ENCODE data around the gene AGPAT3. TPM values are rescaled to one million over a fixed set of nuclear protein-coding genes. Genes with fewer than 3 reads are reported as not detected.

The AGPAT3 gene
- total RNA-seq, 1 experiment from 2014 or later = 58.3 TPM

GRCh38 chr21:43832158-43832550 is 32.9 kb upstream of the AGPAT3 start:
- Mint-ChIP-seq H3K9me3 (ENCODE audit: unreplicated experiment) (no peaks in the 10 kb centered on the region), H3K27ac (ENCODE audit: low read depth, unreplicated experiment) (no peak overlapping the region), H3K4me3 (ENCODE audit: unreplicated experiment) (no peak overlapping the region), H3K36me3 (ENCODE audit: insufficient read depth, unreplicated experiment) (no peaks in the 10 kb centered on the region), H3K27me3 (ENCODE audit: insufficient read depth, unreplicated experiment) (peaks cover 31% of the 10 kb centered on the region), H3K4me1 (ENCODE audit: insufficient read depth, unreplicated experiment) (peaks cover under 1% of the 10 kb centered on the region)
- intact Hi-C loops (cut with micrococcal nuclease) = no loop called here
- ChIA-PET POLR2A (no interaction called here), CTCF (no interaction called here)
- DNase-seq (ENCODE audit: unreplicated experiment) = no peak
- TF ChIP-seq, protein P1, sequence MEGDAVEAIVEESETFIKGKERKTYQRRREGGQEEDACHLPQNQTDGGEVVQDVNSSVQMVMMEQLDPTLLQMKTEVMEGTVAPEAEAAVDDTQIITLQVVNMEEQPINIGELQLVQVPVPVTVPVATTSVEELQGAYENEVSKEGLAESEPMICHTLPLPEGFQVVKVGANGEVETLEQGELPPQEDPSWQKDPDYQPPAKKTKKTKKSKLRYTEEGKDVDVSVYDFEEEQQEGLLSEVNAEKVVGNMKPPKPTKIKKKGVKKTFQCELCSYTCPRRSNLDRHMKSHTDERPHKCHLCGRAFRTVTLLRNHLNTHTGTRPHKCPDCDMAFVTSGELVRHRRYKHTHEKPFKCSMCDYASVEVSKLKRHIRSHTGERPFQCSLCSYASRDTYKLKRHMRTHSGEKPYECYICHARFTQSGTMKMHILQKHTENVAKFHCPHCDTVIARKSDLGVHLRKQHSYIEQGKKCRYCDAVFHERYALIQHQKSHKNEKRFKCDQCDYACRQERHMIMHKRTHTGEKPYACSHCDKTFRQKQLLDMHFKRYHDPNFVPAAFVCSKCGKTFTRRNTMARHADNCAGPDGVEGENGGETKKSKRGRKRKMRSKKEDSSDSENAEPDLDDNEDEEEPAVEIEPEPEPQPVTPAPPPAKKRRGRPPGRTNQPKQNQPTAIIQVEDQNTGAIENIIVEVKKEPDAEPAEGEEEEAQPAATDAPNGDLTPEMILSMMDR (IDR thresholded peaks at IDR 0.05; ENCODE audit: unreplicated experiment) = no peak
- BruUV-seq (replicated peaks) = no TSS peak

- Mint-ChIP-seq H3K4me3 (ENCODE audit: unreplicated experiment) (no peak overlapping the region), H3K27me3 (ENCODE audit: insufficient read depth, unreplicated experiment) (peaks cover 36% of the 10 kb centered on the region), H3K4me1 (ENCODE audit: insufficient read depth, unreplicated experiment) (no peaks in the 10 kb centered on the region), H3K9me3 (ENCODE audit: unreplicated experiment) (no peaks in the 10 kb centered on the region), H3K27ac (ENCODE audit: low read depth, unreplicated experiment) (no peak overlapping the region), H3K36me3 (ENCODE audit: insufficient read depth, unreplicated experiment) (no peaks in the 10 kb centered on the region)
- POLR2A ChIA-PET = no interaction called here
- CTCF ChIA-PET = no interaction called here
- BruUV-seq (replicated peaks) = no TSS peak
- intact Hi-C loops (cut with micrococcal nuclease) = no loop called here
- TF ChIP-seq, protein P1 (IDR thresholded peaks at IDR 0.05; ENCODE audit: unreplicated experiment) = no peak
- no peak for DNase-seq (ENCODE audit: unreplicated experiment)
Observed at GRCh38 chr21:43832648-43833047, 32.4 kb upstream of the AGPAT3 start.

- H3K36me3 Mint-ChIP-seq (ENCODE audit: insufficient read depth, unreplicated experiment) = no peaks in the 10 kb centered on the region
- ChIA-PET CTCF (interaction anchor here (0.6 to 0.8 kb wide), 3 partner anchors 16 to 366 kb away, joined by 3 to 4 read pairs (median 3); no protein-coding TSS in a partner anchor), POLR2A (interaction anchor here (1.1 kb wide), 1 partner anchor 241 kb away, joined by 3 read pairs; no protein-coding TSS in a partner anchor)
- no peak for DNase-seq (ENCODE audit: unreplicated experiment)
- no peak overlapping the region for H3K27ac Mint-ChIP-seq (ENCODE audit: low read depth, unreplicated experiment)
- peaks cover 46% of the 10 kb centered on the region for H3K27me3 Mint-ChIP-seq (ENCODE audit: insufficient read depth, unreplicated experiment)
- H3K4me3 Mint-ChIP-seq (ENCODE audit: unreplicated experiment) = no peak overlapping the region
- H3K9me3 Mint-ChIP-seq (ENCODE audit: unreplicated experiment) = no peaks in the 10 kb centered on the region
- TF ChIP-seq, protein P1 (IDR thresholded peaks at IDR 0.05; ENCODE audit: unreplicated experiment) = no peak
- BruUV-seq (replicated peaks) = no TSS peak
- no peaks in the 10 kb centered on the region for H3K4me1 Mint-ChIP-seq (ENCODE audit: insufficient read depth, unreplicated experiment)
- intact Hi-C loops (cut with micrococcal nuclease) = no loop called here
Observed at GRCh38 chr21:43834146-43834905, 30.7 kb upstream of the AGPAT3 start.

GRCh38 chr21:43835050-43835449 is 30.0 kb upstream of the AGPAT3 start:
- H3K4me3 Mint-ChIP-seq (ENCODE audit: unreplicated experiment) = no peak overlapping the region
- DNase-seq (ENCODE audit: unreplicated experiment) = no peak
- H3K27me3 Mint-ChIP-seq (ENCODE audit: insufficient read depth, unreplicated experiment) = peaks cover 38% of the 10 kb centered on the region
- CTCF ChIA-PET = interaction anchor here (0.6 kb wide), 1 partner anchor 16 kb away, joined by 3 read pairs; no protein-coding TSS in a partner anchor
- H3K27ac Mint-ChIP-seq (ENCODE audit: low read depth, unreplicated experiment) = no peak overlapping the region
- intact Hi-C loops (cut with micrococcal nuclease) = no loop called here
- no peaks in the 10 kb centered on the region for H3K9me3 Mint-ChIP-seq (ENCODE audit: unreplicated experiment)
- TF ChIP-seq, protein P1 (IDR thresholded peaks at IDR 0.05; ENCODE audit: unreplicated experiment) = no peak
- no peaks in the 10 kb centered on the region for H3K36me3 Mint-ChIP-seq (ENCODE audit: insufficient read depth, unreplicated experiment)
- POLR2A ChIA-PET = interaction anchor here (0.6 to 1.1 kb wide), 2 partner anchors 83 to 240 kb away, joined by 3 read pairs; no protein-coding TSS in a partner anchor
- no TSS peak for BruUV-seq (replicated peaks)
- no peaks in the 10 kb centered on the region for H3K4me1 Mint-ChIP-seq (ENCODE audit: insufficient read depth, unreplicated experiment)

Measured in MCF 10A (cell line).